Endothelial cell of umbilical vein (primary cell): ENCODE measurements around the gene ANKHD1. TPM values are rescaled to one million over a fixed set of nuclear protein-coding genes. Genes with fewer than 3 reads are reported as not detected.

Experiments used
- BruUV-seq: library from RNA; stranded (reverse); fragments of 400-500 nt; replicated peaks from 2 replicates; lab custom pipeline; 2021; lab: Mats Ljungman, UMichigan
- CTCF ChIA-PET: fragments of 300-600, 350-600 bp; sonication (Branson Sonifier 250); formaldehyde crosslinking; loops from one replicate; lab custom pipeline; 2021; ENCODE audit warnings: antibody characterized with exemption, inconsistent platforms; lab: Charles Lee
- POLR2A ChIA-PET: fragments of 300-600, 350-600 bp; sonication (Branson Sonifier 250); formaldehyde crosslinking; loops from one replicate; lab custom pipeline; 2021; ENCODE audit warnings: antibody characterized with exemption, inconsistent platforms; lab: Charles Lee
- DNase-seq: peaks from one replicate; pipeline ENCODE4 v3.0.0-alpha.2; 2011; ENCODE audit warnings: low read depth, low spot score
- FAIRE-seq: peaks from 2 replicates; lab custom pipeline; 2011; peaks lifted over from hg19 to GRCh38; lab: Jason Lieb, UNC
- H2AFZ ChIP-seq: 2 replicates; pipeline ENCODE4 v1.6.0; 2012; ENCODE audit warnings: low read depth, low read length, control low read depth, inconsistent platforms
- H3K27ac ChIP-seq: 2 replicates; pipeline ENCODE4 v1.5.1; 2011; ENCODE audit warnings: low read depth, mild to moderate bottlenecking, control low read depth, low read length, moderate library complexity; ENCODE audit not compliant: insufficient read depth
- H3K27me3 ChIP-seq, 2 experiments: 2 replicates each; pipeline versions ENCODE4 v1.6.0 to v1.6.1; 2011; ENCODE audit warnings: low read length in 2 of 2, mixed read lengths in 1 of 2; ENCODE audit not compliant: control insufficient read depth in 2 of 2, insufficient read depth in 2 of 2
- H3K36me3 ChIP-seq, 2 experiments: 2 replicates in 1 of 2; 3 replicates in 1 of 2; pipeline ENCODE4 v1.5.1; 2011; ENCODE audit warnings: low read length in 2 of 2, mild to moderate bottlenecking in 1 of 2, moderate library complexity in 1 of 2; ENCODE audit not compliant: control insufficient read depth in 2 of 2, insufficient read depth in 2 of 2; ENCODE audit errors: extremely low read depth in 1 of 2
- H3K4me1 ChIP-seq: 3 replicates; pipeline ENCODE4 v1.5.1; 2011; ENCODE audit warnings: mild to moderate bottlenecking, low read length; ENCODE audit not compliant: control insufficient read depth, insufficient read depth; ENCODE audit errors: extremely low read depth
- H3K4me2 ChIP-seq: 2 replicates; pipeline ENCODE4 v1.6.1; 2011; ENCODE audit warnings: low read length, control low read depth, mixed read lengths; ENCODE audit not compliant: insufficient read depth
- H3K4me3 ChIP-seq, 3 experiments: fragments of 200-600 bp in 1 of 3; sonication (generic), shearing (Covaris generic) in 1 of 3; replicated peaks in 1 of 3; 2 replicates each; pipeline ENCODE4 v1.5.1; 2011 to 2016; ENCODE audit warnings: control low read depth in 3 of 3, low read length in 3 of 3, mild to moderate bottlenecking in 2 of 3, inconsistent platforms in 1 of 3, low read depth in 1 of 3, moderate library complexity in 1 of 3; ENCODE audit not compliant: insufficient read depth in 1 of 3
- H3K79me2 ChIP-seq: 2 replicates; pipeline ENCODE4 v1.6.0; 2012; ENCODE audit warnings: low read length, inconsistent platforms; ENCODE audit not compliant: control insufficient read depth, insufficient read depth
- H3K9ac ChIP-seq: replicated peaks from 2 replicates; pipeline ENCODE3; 2011; ENCODE audit warnings: low read length, control low read depth; ENCODE audit not compliant: insufficient read depth; ENCODE audit errors: extremely low read depth
- H3K9me1 ChIP-seq: replicated peaks from 3 replicates; pipeline ENCODE4 v1.6.0; 2011; ENCODE audit warnings: mild to moderate bottlenecking, low read length; ENCODE audit not compliant: control insufficient read depth, insufficient read depth; ENCODE audit errors: extremely low read depth
- H3K9me3 ChIP-seq: replicated peaks from 2 replicates; pipeline ENCODE4 v1.5.1; 2012; ENCODE audit warnings: low read length, inconsistent platforms; ENCODE audit not compliant: control insufficient read depth, insufficient read depth
- H4K20me1 ChIP-seq: replicated peaks from 2 replicates; pipeline ENCODE3; 2011; ENCODE audit warnings: mild to moderate bottlenecking, low read length; ENCODE audit not compliant: control insufficient read depth, insufficient read depth; ENCODE audit errors: extremely low read depth
- CTCF ChIP-seq, 2 donors: IDR thresholded peaks; 1 replicate in 1 of 2; 2 replicates in 1 of 2; pipeline ENCODE4 v1.5.1; 2011; ENCODE audit warnings: low read length in 2 of 2, mild to moderate bottlenecking in 2 of 2, moderate library complexity in 2 of 2, control low read depth in 1 of 2, inconsistent platforms in 1 of 2, low read depth in 1 of 2; ENCODE audit not compliant: insufficient read depth in 1 of 2; ENCODE audit errors: extremely low read depth in 1 of 2
- EZH2 ChIP-seq: IDR thresholded peaks from 2 replicates; pipeline ENCODE4 v1.6.1; 2012; ENCODE audit warnings: borderline replicate concordance, low read depth, mild to moderate bottlenecking, moderate library complexity, low read length, inconsistent platforms; ENCODE audit not compliant: severe bottlenecking
- FOS ChIP-seq: IDR thresholded peaks from 2 replicates; pipeline ENCODE4 v1.6.1; 2011; ENCODE audit warnings: mild to moderate bottlenecking, low read length, moderate library complexity, borderline replicate concordance; ENCODE audit not compliant: insufficient read depth
- GATA2 ChIP-seq: IDR thresholded peaks from 2 replicates; pipeline ENCODE4 v1.7.0; 2011; ENCODE audit warnings: low read depth, mild to moderate bottlenecking, moderate library complexity, mixed read lengths, low read length; ENCODE audit not compliant: insufficient read length, insufficient read depth
- JUN ChIP-seq: IDR thresholded peaks from 2 replicates; pipeline ENCODE4 v1.6.1; 2011; ENCODE audit warnings: borderline replicate concordance, low read depth; ENCODE audit not compliant: insufficient read length, insufficient read depth
- MAX ChIP-seq: IDR thresholded peaks from 2 replicates; pipeline ENCODE4 v1.6.1; 2011; ENCODE audit not compliant: insufficient read depth, insufficient read length
- MYC ChIP-seq: IDR thresholded peaks from one replicate; pipeline ENCODE4 v1.6.1; 2011; ENCODE audit warnings: mild to moderate bottlenecking, low read depth, low read length
- POLR2A ChIP-seq: IDR thresholded peaks from 2 replicates; pipeline ENCODE4 v1.6.1; 2012; ENCODE audit warnings: low read depth, mild to moderate bottlenecking, control low read depth, low read length
- POLR2AphosphoS5 ChIP-seq: IDR thresholded peaks from 2 replicates; pipeline ENCODE4 v1.6.1; 2012; ENCODE audit warnings: low read depth, mild to moderate bottlenecking, control low read depth, low read length, moderate library complexity; ENCODE audit not compliant: insufficient read depth
- dilution Hi-C: fragments of 300-500 bp; cut with MboI; formaldehyde crosslinking; loops from one replicate; pipeline ENCODE4 v1.15.0; 2019; ENCODE audit warnings: low sequenced_read_pairs; ENCODE audit not compliant: extremely low pct_ligation_motif_present
- intact Hi-C: fragments of 100-400 bp; cut with micrococcal nuclease; formaldehyde crosslinking; loops from one replicate; pipeline ENCODE4 v1.10.0; 2022
- polyA plus RNA-seq, 4 experiments: library from polyadenylated mRNA; depleted of rRNA in 3 of 4; stranded (reverse) in 3 of 4; unstranded in 1 of 4; fragments of >200 nt; gene quantifications; 2 replicates each; pipeline versions ENCODE4 v1.2.1 to v1.2.3, GENCODE V29; 2011 to 2012; ENCODE audit warnings: missing spikeins in 1 of 4
- total RNA-seq: library from RNA; stranded (reverse); gene quantifications from 2 replicates; pipeline ENCODE4 v1.2.3, GENCODE V29; 2021

Gene ANKHD1
- total and polyA plus RNA-seq, 2 donors (not counting 3 experiments of a cell fraction or from before 2014, with no cell fraction given): 56.1 to 87.0 TPM

- no peak for FAIRE-seq
- POLR2A ChIA-PET: no interaction called here
- Histone ChIP-seq H3K9me3 (no peaks in the 10 kb centered on the region), H3K9me1 (no peaks in the 10 kb centered on the region), H2AFZ (no peak overlapping the region), H3K27ac (no peak overlapping the region), H4K20me1 (peaks cover 9% of the 10 kb centered on the region), H3K36me3 (no peaks in the 10 kb centered on the region), H3K4me2 (no peak overlapping the region), H3K4me3 (no peak overlapping the region), H3K79me2 (peaks cover 78% of the 10 kb centered on the region), H3K27me3 (no peaks in the 10 kb centered on the region), H3K4me1 (no peaks in the 10 kb centered on the region), H3K9ac (no peak overlapping the region)
- dilution Hi-C loops (no loop called here), intact Hi-C loops (no loop called here)
- CTCF ChIA-PET: no interaction called here
- DNase-seq: no peak
- TF ChIP-seq FOS (no peak), MYC (no peak), EZH2 (no peak), MAX (no peak), POLR2A (no peak), JUN (no peak), POLR2AphosphoS5 (no peak)
- no TSS peak for BruUV-seq
Measured at GRCh38 chr5:140413230-140413629, 11.6 kb downstream of the ANKHD1 start.

GRCh38 chr5:140417235-140417634, 15.6 kb downstream of the ANKHD1 start:
- H3K27me3 ChIP-seq: no peaks in the 10 kb centered on the region
- ChIA-PET POLR2A (no interaction called here), CTCF (interaction anchor here (1.2 kb wide), 1 partner anchor 24 kb away, joined by 3 read pairs; no protein-coding TSS in a partner anchor)
- no peak overlapping the region for H2AFZ ChIP-seq
- no peaks in the 10 kb centered on the region for H3K4me1 ChIP-seq
- H3K9me1 ChIP-seq: peaks cover 2% of the 10 kb centered on the region
- H3K79me2 ChIP-seq: peaks cover 82% of the 10 kb centered on the region
- BruUV-seq: no TSS peak
- intact Hi-C loops (no loop called here), dilution Hi-C loops (no loop called here)
- no peak overlapping the region for H3K4me3 ChIP-seq
- H3K9me3 ChIP-seq: no peaks in the 10 kb centered on the region
- no peaks in the 10 kb centered on the region for H4K20me1 ChIP-seq
- TF ChIP-seq EZH2 (no peak), POLR2A (no peak), JUN (no peak), CTCF (IDR thresholded peaks at IDR 0.05; ENCODE audit: extremely low read depth in 1 of 2, insufficient read depth in 1 of 2, low read depth in 1 of 2, low read length in 2 of 2) (no peak), MYC (no peak), POLR2AphosphoS5 (no peak), FOS (no peak), MAX (no peak), GATA2 (no peak)
- DNase-seq: no peak
- no peaks in the 10 kb centered on the region for H3K36me3 ChIP-seq
- H3K4me2 ChIP-seq: no peak overlapping the region
- FAIRE-seq: no peak
- H3K9ac ChIP-seq: no peak overlapping the region
- H3K27ac ChIP-seq: no peak overlapping the region
